Thyroid gland (tissue), 4 donors: Measurements from ENCODE around the gene MAMDC4. TPM values are rescaled to one million over a fixed set of nuclear protein-coding genes. Genes with fewer than 3 reads are reported as not detected.

ENCODE experiments used
- DNase-seq, 2 donors: peaks; one replicate each; pipeline ENCODE4 v3.0.0-alpha.2; 2019
- H3K27ac ChIP-seq, 3 donors: fragments of 200-600 bp; sonication (generic); 1 replicate in 2 of 3; 2 replicates in 1 of 3; pipeline ENCODE4 v1.5.1; 2016 to 2019; ENCODE audit warnings: mild to moderate bottlenecking in 1 of 3, moderate library complexity in 1 of 3
- H3K27me3 ChIP-seq: fragments of 200-600 bp; sonication (generic); one replicate; pipeline ENCODE4 v1.5.1; 2019
- H3K36me3 ChIP-seq, 2 donors: fragments of 200-600 bp; sonication (generic); one replicate each; pipeline ENCODE4 v1.5.1; 2016 to 2019
- H3K4me1 ChIP-seq, 2 donors: fragments of 200-600 bp; sonication (generic); one replicate each; pipeline ENCODE4 v1.5.1; 2017 to 2019
- H3K4me3 ChIP-seq, 3 donors: fragments of 200-600 bp; sonication (generic); replicated peaks in 1 of 3; 1 replicate in 2 of 3; 2 replicates in 1 of 3; pipeline ENCODE4 v1.5.1; 2016; ENCODE audit warnings: mild to moderate bottlenecking in 1 of 3
- H3K9me3 ChIP-seq: fragments of 200-600 bp; sonication (generic); one replicate; pipeline ENCODE4 v1.5.1; 2017
- POLR2A ChIP-seq, 2 donors: fragments of 450-650 bp; IDR thresholded peaks; one replicate each; pipeline ENCODE4 v1.6.1; 2017; ENCODE audit warnings: antibody characterized with exemption in 2 of 2, mild to moderate bottlenecking in 2 of 2, moderate library complexity in 1 of 2
- WGBS, 2 donors: methylation state at CpG; one replicate each; pipeline ENCODE4 v1.1.5; 2017; 5-methylcytosine and 5-hydroxymethylcytosine counted together
- intact Hi-C: fragments of 100-400 bp; cut with DNase I; formaldehyde crosslinking; loops from one replicate; pipeline ENCODE4 v1.15.1; 2023
- total RNA-seq, 4 donors: library from RNA; depleted of rRNA; stranded (reverse); fragments of >200 nt; gene quantifications; one replicate each; pipeline ENCODE4 v1.2.3, GENCODE V29; 2016
- TF ChIP-seq, protein P1 (sequence below), 6 experiments: fragments of 200-600 bp in 3 of 6; fragments of 450-650 bp in 3 of 6; sonication (generic) in 3 of 6; IDR thresholded peaks; one replicate each; pipeline ENCODE4 v1.5.1; 2016 to 2019; ENCODE audit warnings: antibody characterized with exemption in 6 of 6, mild to moderate bottlenecking in 2 of 6, inconsistent platforms in 1 of 6, moderate library complexity in 1 of 6

MAMDC4 gene
- total RNA-seq, 4 donors from 2014 or later, result 4.1 to 20.4 (median 9.0) TPM

DNA sequence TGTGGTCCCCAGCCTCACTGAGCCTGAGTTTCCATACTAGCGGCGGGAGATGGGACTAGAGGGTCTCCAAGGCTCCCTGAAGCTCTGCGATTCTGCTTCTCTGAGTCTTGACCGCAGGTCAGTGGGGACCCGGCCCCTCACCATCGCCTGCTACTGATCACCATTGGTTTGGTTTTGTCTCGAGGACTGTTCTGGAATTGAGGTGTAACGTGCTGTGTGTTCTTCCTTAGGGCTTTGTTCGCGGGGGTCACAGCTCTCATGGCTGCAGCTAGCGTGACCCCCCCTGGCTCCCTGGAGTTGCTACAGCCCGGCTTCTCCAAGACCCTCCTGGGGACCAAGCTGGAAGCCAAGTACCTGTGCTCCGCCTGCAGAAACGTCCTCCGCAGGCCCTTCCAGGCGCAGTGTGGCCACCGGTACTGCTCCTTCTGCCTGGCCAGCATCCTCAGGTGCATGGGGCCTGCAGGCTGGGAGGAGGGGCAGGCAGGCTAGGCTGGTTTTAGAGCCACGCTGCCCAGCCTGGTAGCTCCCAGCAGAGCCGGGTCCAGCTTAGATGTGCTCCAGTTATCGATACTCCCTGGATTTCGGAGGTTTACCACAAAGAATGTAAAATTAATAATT, 46.4 kb downstream of the MAMDC4 start:
- H3K4me3 ChIP-seq, result no peak overlapping the region
- TF ChIP-seq, protein P1, sequence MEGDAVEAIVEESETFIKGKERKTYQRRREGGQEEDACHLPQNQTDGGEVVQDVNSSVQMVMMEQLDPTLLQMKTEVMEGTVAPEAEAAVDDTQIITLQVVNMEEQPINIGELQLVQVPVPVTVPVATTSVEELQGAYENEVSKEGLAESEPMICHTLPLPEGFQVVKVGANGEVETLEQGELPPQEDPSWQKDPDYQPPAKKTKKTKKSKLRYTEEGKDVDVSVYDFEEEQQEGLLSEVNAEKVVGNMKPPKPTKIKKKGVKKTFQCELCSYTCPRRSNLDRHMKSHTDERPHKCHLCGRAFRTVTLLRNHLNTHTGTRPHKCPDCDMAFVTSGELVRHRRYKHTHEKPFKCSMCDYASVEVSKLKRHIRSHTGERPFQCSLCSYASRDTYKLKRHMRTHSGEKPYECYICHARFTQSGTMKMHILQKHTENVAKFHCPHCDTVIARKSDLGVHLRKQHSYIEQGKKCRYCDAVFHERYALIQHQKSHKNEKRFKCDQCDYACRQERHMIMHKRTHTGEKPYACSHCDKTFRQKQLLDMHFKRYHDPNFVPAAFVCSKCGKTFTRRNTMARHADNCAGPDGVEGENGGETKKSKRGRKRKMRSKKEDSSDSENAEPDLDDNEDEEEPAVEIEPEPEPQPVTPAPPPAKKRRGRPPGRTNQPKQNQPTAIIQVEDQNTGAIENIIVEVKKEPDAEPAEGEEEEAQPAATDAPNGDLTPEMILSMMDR (IDR thresholded peaks at IDR 0.05), result no peak
- TF ChIP-seq POLR2A (IDR thresholded peaks at IDR 0.05), result no peak
- 94 to 95% methylated on average over 16 to 20 of the region's 21 CpGs for WGBS, 2 donors
- no peak for DNase-seq
- peak overlapping the region in 1 of 3 donors; percentile 97 for H3K27ac ChIP-seq
- peaks cover 35 to 63% of the 10 kb centered on the region in 2 donors for H3K4me1 ChIP-seq
- H3K9me3 ChIP-seq, result no peaks in the 10 kb centered on the region
- intact Hi-C loops, result no loop called here
- peaks cover 0 to 5% of the 10 kb centered on the region in 2 donors for H3K36me3 ChIP-seq
- H3K27me3 ChIP-seq, result no peaks in the 10 kb centered on the region

DNA sequence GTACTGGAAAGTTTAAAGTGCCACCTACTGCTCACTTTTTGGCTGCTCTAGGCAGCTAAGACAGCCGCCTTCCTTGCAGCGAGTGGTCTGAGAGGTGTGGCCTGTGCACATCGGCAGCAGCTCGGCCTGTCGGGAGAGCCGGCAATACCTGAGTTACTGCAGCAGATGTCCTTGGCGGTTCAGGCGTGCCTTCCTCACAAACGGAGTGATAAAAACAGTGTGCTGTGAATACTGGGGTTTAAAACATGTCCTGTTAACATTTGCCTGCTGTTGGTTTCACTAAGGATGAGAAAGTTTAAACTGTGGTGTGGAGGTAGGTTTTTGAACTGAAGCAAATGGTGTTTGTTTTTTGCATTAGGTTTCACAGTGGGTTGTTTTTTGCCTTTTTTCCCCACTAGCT, 47.0 kb downstream of the MAMDC4 start:
- Histone ChIP-seq H3K36me3 (peaks cover 0 to 5% of the 10 kb centered on the region in 2 donors), H3K27ac (peak overlapping the region in 1 of 3 donors; percentile 97), H3K4me3 (no peak overlapping the region), H3K4me1 (peaks cover 38 to 64% of the 10 kb centered on the region in 2 donors), H3K27me3 (no peaks in the 10 kb centered on the region), H3K9me3 (no peaks in the 10 kb centered on the region)
- intact Hi-C loops, result no loop called here
- DNase-seq, result peak; percentile 32 to 63
- no peak for TF ChIP-seq POLR2A (IDR thresholded peaks at IDR 0.05)
- TF ChIP-seq, protein P1 (IDR thresholded peaks at IDR 0.05), result no peak
- WGBS, 2 donors, result 55 to 66% methylated on average over 9 of the region's 9 CpGs

DNA sequence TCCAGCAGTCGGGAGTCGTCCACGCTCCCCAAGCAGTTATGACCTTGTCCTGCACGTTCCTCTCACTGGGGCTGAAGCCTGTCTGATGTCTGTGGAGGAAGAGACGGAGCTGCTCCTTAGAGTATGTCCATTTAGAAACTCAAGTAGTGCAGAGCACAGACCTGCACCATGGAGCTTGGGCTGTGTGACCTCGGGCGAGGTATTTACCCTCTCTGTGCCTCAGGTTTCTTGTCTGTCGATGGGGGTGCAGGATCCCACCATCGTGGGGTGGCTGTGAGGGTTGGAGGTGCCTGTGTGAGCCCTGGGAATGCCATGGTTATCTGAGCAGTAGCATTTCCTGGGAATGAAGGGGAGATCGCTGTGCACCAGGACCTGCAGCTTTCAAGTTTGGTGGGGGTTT, 48.4 kb downstream of the MAMDC4 start:
- Histone ChIP-seq H3K9me3 (no peaks in the 10 kb centered on the region), H3K4me1 (peaks cover 38 to 53% of the 10 kb centered on the region in 2 donors), H3K4me3 (no peak overlapping the region), H3K27ac (peak overlapping the region; percentile 51 to 97 (median 94)), H3K36me3 (peaks cover 0 to 5% of the 10 kb centered on the region in 2 donors), H3K27me3 (no peaks in the 10 kb centered on the region)
- 86 to 87% methylated on average over 8 to 10 of the region's 10 CpGs for WGBS, 2 donors
- TF ChIP-seq, protein P1 (IDR thresholded peaks at IDR 0.05), result no peak
- no peak for TF ChIP-seq POLR2A (IDR thresholded peaks at IDR 0.05)
- DNase-seq, result no peak
- intact Hi-C loops, result no loop called here

- peak in 1 of 2 donors; percentile 45 for TF ChIP-seq POLR2A (IDR thresholded peaks at IDR 0.05)
- TF ChIP-seq, protein P1 (IDR thresholded peaks at IDR 0.05), result no peak
- DNase-seq, result peak; percentile 86 to 89
- intact Hi-C loops, result no loop called here
- Histone ChIP-seq H3K9me3 (no peaks in the 10 kb centered on the region), H3K27ac (peak overlapping the region; percentile 82 to 97 (median 94)), H3K4me3 (no peak overlapping the region), H3K36me3 (peaks cover 0 to 5% of the 10 kb centered on the region in 2 donors), H3K27me3 (no peaks in the 10 kb centered on the region), H3K4me1 (peaks cover 38 to 49% of the 10 kb centered on the region in 2 donors)
- WGBS, 2 donors, result 44 to 49% methylated on average over 13 of the region's 13 CpGs
Observed at GRCh38 chr9:136900988-136901515, 48.9 kb downstream of the MAMDC4 start.
